GM19238 (cell line): ENCODE data around the gene SFI1.
"Not testable (repeated sequence)": the region's sequence is repeated elsewhere in the genome, so short reads cannot be mapped to it uniquely, and the experiment has no call there.

Experiments
- DNase-seq: peaks from one replicate; pipeline ENCODE4 v3.0.0; 2011; ENCODE audit warnings: low spot score; ENCODE audit not compliant: insufficient read length

Gene SFI1

GRCh38 chr22:31635638-31636306 lies 139.4 kb downstream of the SFI1 start:
- DNase-seq: no peak

GRCh38 chr22:31637447-31637890 lies 141.1 kb downstream of the SFI1 start:
- no peak for DNase-seq

- DNase-seq: no peak
These were observed 141.7 kb downstream of the SFI1 start for GRCh38 chr22:31637891-31638618.

- DNase-seq: no peak
These were observed 143.2 kb downstream of the SFI1 start for GRCh38 chr22:31639436-31640039.

DNA sequence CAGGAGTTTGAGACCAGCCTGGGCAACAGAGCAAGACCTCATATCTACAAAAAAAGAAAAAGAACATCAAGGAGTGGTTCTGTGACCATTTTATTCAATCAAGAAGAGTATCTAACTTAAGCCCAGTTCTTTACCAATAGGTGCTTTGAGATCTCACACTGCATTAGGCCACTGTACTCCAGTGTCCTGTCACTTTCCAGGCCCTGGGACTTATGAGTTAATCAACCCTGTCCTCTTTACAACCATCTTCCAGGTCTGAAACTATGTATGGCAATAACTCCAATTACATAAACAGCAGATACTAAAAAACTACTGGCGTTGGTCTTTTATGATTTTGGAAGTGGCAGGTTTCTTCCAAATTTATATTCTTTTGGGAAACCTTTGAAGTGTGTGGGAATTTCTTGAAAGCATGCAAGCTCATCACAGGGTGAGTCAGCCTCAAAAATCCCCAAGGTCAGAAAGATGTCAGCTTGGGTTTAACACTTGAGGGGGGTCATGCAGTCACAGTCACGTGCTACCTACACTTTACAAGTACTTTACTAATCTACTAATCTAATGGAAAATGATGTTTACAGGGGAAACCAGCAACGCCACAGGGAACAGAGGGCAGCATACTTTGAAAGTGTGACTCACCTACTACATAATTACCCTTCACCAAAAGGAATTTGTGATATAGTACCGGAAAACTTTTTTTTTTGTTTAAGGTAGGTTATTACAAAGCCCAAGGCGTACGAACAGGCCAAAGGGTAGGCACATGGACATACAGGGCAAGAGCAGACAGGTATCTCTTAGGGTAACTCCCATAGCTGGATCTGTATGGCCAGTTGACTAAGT lies 150.1 kb downstream of the SFI1 start:
- no peak for DNase-seq

- no peak for DNase-seq
These were observed 150.7 kb downstream of the SFI1 start for GRCh38 chr22:31647066-31647465.

DNA sequence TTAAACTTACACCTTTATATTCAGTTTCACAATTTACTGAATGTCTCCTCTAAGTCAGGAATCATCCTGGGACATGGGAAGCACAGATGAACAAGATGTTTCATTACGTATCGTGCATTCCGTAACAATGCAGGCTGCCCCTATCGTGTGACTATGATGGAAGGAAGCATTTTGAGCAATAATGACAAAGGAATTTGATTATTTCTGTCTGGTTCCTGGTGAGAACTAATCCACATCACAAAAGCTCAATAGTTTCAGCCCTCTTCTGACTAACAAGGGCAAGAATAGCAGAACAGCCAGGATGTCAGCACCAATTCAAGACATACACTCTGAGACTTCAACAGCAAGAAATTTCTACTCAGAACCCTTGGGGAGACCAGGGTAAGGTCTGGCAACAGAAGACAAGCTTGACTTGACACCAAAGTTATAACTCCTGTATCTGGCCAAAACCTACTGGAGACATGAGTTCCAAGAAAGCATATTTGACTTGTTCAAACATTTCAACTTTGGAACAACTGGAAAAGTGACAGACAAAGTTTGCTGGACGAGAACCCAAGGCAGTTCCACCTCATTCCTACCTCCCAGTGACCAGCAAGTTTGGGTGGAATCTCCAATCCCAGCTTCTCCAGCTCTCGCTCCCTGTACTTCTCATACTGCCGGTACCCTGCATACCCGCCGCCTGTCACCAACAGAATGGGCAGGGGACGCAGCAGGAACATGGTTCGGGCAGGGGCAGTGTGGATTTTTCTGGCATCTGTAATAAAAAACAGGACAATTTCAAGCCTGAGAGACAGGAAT lies 151.4 kb downstream of the SFI1 start:
- no peak for DNase-seq

DNA sequence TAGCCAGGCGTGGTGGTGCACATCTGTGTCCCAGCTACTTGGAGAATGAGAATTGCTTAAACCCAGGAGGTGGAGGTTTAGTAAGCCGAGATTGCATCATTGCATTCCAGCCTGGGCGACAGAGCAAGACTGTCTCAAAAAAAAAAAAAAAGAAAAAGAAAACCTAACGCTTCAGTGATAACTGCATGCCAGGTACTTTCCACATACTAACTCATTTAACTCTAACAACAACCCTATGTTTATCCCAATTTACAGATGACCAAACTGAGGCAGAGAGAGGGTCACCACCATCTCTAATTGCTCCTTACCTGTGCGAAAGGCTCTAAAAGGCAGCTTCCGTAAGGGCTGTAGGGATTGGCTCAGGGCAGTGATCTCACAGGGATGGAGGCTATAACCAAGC lies 154.1 kb downstream of the SFI1 start:
- DNase-seq: no peak

- DNase-seq: no peak
These were observed 155.3 kb downstream of the SFI1 start for GRCh38 chr22:31651664-31652063.

- no peak for DNase-seq
These were observed 155.8 kb downstream of the SFI1 start for GRCh38 chr22:31652088-31652487.

- DNase-seq: no peak
These were observed 156.8 kb downstream of the SFI1 start for GRCh38 chr22:31652911-31653684.

GRCh38 chr22:31653944-31654343 lies 157.6 kb downstream of the SFI1 start:
- DNase-seq: no peak

DNA sequence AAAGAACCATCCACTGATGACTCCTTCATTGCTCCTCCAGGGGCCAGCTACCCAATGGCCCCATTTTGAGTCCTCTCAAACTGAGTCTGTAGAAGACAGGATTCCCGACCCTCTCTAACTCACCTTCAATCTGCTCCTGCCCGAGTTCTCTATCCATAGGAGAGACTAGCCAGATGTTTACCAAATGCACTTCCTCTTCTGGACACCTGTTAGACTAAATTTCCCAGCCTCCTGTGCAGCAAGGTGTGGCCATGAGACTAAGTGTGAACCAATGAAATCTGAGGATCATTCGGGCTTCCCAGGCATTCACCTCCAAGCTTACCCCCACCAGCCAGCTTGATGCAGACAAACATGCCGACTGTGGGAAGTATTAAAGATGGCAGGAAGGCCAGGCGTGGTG lies 158.1 kb downstream of the SFI1 start:
- no peak for DNase-seq

GRCh38 chr22:31659246-31659645 lies 162.9 kb downstream of the SFI1 start:
- DNase-seq: no peak

- not testable (repeated sequence) for DNase-seq
These were observed 164.6 kb downstream of the SFI1 start for GRCh38 chr22:31660860-31661341.

DNA sequence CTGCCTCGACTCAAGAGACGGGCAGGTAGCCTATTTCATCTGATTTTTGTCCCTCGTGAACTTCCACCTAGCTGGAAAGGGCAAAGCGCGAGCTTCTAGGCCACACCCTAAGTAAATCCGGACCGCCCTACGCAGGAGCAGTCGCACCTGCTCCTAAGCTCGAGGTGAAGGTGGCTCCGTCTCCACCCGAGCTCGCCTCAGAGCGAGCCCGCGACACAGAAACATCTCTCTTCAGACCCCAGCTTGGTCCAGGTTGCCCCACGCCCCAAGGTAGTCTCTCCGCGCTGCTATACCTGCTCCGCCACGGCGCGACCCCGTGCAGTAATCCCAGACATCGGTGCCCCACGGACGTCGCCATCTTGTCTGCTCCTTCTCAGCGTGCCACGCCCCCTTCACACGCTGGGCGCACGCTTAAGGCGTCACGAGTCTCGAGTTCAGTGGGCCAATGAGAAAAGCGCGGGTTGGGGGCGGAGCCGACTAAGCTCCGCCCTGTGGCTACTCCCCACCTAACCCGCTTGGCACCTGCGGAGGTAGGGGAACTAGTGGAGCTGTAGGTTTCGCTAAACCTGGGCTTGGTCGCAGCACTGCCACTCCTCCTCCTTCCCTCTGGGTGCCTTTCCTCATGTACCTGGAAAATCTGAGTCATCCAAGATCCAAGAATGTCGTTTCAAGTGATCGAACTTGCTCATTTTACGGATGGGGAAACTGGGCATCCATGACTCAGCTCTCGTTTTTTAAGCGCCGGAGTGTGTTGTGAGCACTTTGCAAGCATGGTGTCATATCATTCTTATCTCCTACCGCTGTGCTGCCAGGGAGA lies 165.7 kb downstream of the SFI1 start, which contains the start of gene PISD:
PISD (minus strand) TSS at position 365 of the 817 bp plus-strand sequence; CDS start at position 358, 7 bp downstream.
- DNase-seq: peak; percentile 92

GRCh38 chr22:31662668-31663037 lies 166.3 kb downstream of the SFI1 start:
- DNase-seq: no peak
